ENCODE measurements around the gene LYZL6. TPM values are rescaled to one million over a fixed set of nuclear protein-coding genes. Genes with fewer than 3 reads are reported as not detected.

The LYZL6 gene
- total and polyA plus RNA-seq, 10 of the 15 experiments (the other 5 are each of a cell fraction or from before 2014, with no cell fraction given): not detected

DNA sequence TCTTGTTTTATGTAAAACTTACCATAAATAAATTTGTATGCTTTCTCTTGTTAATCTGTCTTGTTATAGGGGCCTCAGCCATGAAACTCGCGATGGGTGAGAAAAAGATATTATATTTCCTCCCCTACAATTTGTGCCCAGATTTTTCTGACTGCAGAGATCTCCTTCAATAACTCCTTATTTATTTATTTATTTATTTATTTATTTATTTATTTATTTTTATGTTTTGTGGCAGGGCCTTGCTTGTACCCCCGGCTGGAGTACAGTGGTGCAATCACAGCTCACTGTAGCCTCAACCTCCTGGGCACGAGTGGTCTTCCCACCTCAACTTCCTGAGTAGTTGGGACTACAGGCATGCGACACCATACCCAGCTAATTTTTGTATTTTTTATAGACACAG lies 40.1 kb downstream of the LYZL6 start:
- no peaks in the 10 kb centered on the region for H3K9me3 ChIP-seq (replicated peaks; ENCODE audit: control insufficient read depth, insufficient read depth, low read length)
- no TSS peak for BruUV-seq (replicated peaks)
- ChIA-PET SMC1A (ENCODE audit: uncharacterized antibody, unreplicated experiment) (interaction anchor here (0.5 to 2.3 kb wide), 6 partner anchors 10 to 55 kb away, joined by 3 to 8 read pairs (median 4); no protein-coding TSS in a partner anchor), CTCF (interaction anchor here (1.0 to 1.9 kb wide), 3 partner anchors 10 to 55 kb away, joined by 3 to 4 read pairs (median 3); no protein-coding TSS in a partner anchor), POLR2A (no interaction called here), RAD21 (ENCODE audit: unreplicated experiment) (no interaction called here)
- no peaks in the 10 kb centered on the region for H3K4me1 ChIP-seq (ENCODE audit: control insufficient read depth, insufficient read depth, low read length)
- no peak overlapping the region for H3K27ac ChIP-seq (ENCODE audit: control insufficient read depth, insufficient read depth)
- H2AFZ ChIP-seq (ENCODE audit: control insufficient read depth, low read depth, low read length): no peak overlapping the region
- 71% methylated on average over 5 of the region's 5 CpGs for WGBS (ENCODE audit: insufficient coverage, insufficient replicate concordance, low lambda C conversion rate, missing lambda C conversion rate)
- no peaks in the 10 kb centered on the region for H3K79me2 ChIP-seq (ENCODE audit: control insufficient read depth, insufficient read depth, low read length)
- no peaks in the 10 kb centered on the region for H3K36me3 ChIP-seq (ENCODE audit: control insufficient read depth in 2 of 2, insufficient read depth in 2 of 2, low read length in 1 of 2)
- intact Hi-C loops (cut with micrococcal nuclease; ENCODE audit: unreplicated experiment): no loop called here
- H3K27me3 ChIP-seq (replicated peaks in 1 of 2; ENCODE audit: control insufficient read depth in 2 of 2, insufficient read depth in 2 of 2, low read length in 1 of 2): no peaks in the 10 kb centered on the region
- no peaks in the 10 kb centered on the region for H4K20me1 ChIP-seq (ENCODE audit: control insufficient read depth, insufficient read depth)
- ATAC-seq (no peak), DNase-seq (ENCODE audit: low read depth, low spot score) (no peak), FAIRE-seq (no peak)
- in situ Hi-C loops (cut with MboI): no loop called here
- H3K4me3 ChIP-seq: no peak overlapping the region
- no peak overlapping the region for H3K9ac ChIP-seq (ENCODE audit: control insufficient read depth, insufficient read depth, low read length)
- no peak overlapping the region for H3K4me2 ChIP-seq (ENCODE audit: control insufficient read depth, insufficient read depth)
- TF ChIP-seq, protein P1, sequence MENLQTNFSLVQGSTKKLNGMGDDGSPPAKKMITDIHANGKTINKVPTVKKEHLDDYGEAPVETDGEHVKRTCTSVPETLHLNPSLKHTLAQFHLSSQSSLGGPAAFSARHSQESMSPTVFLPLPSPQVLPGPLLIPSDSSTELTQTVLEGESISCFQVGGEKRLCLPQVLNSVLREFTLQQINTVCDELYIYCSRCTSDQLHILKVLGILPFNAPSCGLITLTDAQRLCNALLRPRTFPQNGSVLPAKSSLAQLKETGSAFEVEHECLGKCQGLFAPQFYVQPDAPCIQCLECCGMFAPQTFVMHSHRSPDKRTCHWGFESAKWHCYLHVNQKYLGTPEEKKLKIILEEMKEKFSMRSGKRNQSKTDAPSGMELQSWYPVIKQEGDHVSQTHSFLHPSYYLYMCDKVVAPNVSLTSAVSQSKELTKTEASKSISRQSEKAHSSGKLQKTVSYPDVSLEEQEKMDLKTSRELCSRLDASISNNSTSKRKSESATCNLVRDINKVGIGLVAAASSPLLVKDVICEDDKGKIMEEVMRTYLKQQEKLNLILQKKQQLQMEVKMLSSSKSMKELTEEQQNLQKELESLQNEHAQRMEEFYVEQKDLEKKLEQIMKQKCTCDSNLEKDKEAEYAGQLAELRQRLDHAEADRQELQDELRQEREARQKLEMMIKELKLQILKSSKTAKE (IDR thresholded peaks at IDR 0.05; ENCODE audit: low read depth, poor library complexity, severe bottlenecking): no peak
- TF ChIP-seq NBN (IDR thresholded peaks at IDR 0.05) (no peak), CREM (IDR thresholded peaks at IDR 0.05; ENCODE audit: low read depth) (no peak), JUND (IDR thresholded peaks at IDR 0.05; ENCODE audit: low read depth, low read length) (no peak), TCF12 (IDR thresholded peaks at IDR 0.05; ENCODE audit: low read depth, low read length) (no peak), ZBED1 (IDR thresholded peaks at IDR 0.05; ENCODE audit: borderline replicate concordance) (no peak), NR2C2 (IDR thresholded peaks at IDR 0.05; ENCODE audit: borderline replicate concordance, control insufficient read depth, insufficient read length, low read depth) (no peak), ZZZ3 (IDR thresholded peaks at IDR 0.05; ENCODE audit: control insufficient read depth, insufficient read length, low read depth) (no peak), HCFC1 (IDR thresholded peaks at IDR 0.05; ENCODE audit: low read length) (no peak)
- TF ChIP-seq, protein P2, sequence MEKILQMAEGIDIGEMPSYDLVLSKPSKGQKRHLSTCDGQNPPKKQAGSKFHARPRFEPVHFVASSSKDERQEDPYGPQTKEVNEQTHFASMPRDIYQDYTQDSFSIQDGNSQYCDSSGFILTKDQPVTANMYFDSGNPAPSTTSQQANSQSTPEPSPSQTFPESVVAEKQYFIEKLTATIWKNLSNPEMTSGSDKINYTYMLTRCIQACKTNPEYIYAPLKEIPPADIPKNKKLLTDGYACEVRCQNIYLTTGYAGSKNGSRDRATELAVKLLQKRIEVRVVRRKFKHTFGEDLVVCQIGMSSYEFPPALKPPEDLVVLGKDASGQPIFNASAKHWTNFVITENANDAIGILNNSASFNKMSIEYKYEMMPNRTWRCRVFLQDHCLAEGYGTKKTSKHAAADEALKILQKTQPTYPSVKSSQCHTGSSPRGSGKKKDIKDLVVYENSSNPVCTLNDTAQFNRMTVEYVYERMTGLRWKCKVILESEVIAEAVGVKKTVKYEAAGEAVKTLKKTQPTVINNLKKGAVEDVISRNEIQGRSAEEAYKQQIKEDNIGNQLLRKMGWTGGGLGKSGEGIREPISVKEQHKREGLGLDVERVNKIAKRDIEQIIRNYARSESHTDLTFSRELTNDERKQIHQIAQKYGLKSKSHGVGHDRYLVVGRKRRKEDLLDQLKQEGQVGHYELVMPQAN (conservative IDR thresholded peaks at IDR 0.05): no peak
- TF ChIP-seq, protein P3, sequence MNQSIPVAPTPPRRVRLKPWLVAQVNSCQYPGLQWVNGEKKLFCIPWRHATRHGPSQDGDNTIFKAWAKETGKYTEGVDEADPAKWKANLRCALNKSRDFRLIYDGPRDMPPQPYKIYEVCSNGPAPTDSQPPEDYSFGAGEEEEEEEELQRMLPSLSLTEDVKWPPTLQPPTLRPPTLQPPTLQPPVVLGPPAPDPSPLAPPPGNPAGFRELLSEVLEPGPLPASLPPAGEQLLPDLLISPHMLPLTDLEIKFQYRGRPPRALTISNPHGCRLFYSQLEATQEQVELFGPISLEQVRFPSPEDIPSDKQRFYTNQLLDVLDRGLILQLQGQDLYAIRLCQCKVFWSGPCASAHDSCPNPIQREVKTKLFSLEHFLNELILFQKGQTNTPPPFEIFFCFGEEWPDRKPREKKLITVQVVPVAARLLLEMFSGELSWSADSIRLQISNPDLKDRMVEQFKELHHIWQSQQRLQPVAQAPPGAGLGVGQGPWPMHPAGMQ (IDR thresholded peaks at IDR 0.05; ENCODE audit: borderline replicate concordance): no peak
- TF ChIP-seq, protein P4, sequence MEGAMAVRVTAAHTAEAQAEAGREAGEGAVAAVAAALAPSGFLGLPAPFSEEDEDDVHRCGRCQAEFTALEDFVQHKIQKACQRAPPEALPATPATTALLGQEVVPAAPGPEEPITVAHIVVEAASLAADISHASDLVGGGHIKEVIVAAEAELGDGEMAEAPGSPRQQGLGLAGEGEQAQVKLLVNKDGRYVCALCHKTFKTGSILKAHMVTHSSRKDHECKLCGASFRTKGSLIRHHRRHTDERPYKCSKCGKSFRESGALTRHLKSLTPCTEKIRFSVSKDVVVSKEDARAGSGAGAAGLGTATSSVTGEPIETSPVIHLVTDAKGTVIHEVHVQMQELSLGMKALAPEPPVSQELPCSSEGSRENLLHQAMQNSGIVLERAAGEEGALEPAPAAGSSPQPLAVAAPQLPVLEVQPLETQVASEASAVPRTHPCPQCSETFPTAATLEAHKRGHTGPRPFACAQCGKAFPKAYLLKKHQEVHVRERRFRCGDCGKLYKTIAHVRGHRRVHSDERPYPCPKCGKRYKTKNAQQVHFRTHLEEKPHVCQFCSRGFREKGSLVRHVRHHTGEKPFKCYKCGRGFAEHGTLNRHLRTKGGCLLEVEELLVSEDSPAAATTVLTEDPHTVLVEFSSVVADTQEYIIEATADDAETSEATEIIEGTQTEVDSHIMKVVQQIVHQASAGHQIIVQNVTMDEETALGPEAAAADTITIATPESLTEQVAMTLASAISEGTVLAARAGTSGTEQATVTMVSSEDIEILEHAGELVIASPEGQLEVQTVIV (IDR thresholded peaks at IDR 0.05; ENCODE audit: borderline replicate concordance, partially characterized antibody): no peak
- TF ChIP-seq, protein P5, sequence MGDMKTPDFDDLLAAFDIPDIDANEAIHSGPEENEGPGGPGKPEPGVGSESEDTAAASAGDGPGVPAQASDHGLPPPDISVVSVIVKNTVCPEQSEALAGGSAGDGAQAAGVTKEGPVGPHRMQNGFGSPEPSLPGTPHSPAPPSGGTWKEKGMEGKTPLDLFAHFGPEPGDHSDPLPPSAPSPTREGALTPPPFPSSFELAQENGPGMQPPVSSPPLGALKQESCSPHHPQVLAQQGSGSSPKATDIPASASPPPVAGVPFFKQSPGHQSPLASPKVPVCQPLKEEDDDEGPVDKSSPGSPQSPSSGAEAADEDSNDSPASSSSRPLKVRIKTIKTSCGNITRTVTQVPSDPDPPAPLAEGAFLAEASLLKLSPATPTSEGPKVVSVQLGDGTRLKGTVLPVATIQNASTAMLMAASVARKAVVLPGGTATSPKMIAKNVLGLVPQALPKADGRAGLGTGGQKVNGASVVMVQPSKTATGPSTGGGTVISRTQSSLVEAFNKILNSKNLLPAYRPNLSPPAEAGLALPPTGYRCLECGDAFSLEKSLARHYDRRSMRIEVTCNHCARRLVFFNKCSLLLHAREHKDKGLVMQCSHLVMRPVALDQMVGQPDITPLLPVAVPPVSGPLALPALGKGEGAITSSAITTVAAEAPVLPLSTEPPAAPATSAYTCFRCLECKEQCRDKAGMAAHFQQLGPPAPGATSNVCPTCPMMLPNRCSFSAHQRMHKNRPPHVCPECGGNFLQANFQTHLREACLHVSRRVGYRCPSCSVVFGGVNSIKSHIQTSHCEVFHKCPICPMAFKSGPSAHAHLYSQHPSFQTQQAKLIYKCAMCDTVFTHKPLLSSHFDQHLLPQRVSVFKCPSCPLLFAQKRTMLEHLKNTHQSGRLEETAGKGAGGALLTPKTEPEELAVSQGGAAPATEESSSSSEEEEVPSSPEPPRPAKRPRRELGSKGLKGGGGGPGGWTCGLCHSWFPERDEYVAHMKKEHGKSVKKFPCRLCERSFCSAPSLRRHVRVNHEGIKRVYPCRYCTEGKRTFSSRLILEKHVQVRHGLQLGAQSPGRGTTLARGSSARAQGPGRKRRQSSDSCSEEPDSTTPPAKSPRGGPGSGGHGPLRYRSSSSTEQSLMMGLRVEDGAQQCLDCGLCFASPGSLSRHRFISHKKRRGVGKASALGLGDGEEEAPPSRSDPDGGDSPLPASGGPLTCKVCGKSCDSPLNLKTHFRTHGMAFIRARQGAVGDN (IDR thresholded peaks at IDR 0.05): no peak
